ENCODE measurements around the gene PANK1.
"Not testable (repeated sequence)": the region's sequence is repeated elsewhere in the genome, so short reads cannot be mapped to it uniquely, and the experiment has no call there.

Gene PANK1

GRCh38 chr10:89651916-89652573 lies 7.0 kb upstream of the PANK1 start:
- no peak for DNase-seq

DNA sequence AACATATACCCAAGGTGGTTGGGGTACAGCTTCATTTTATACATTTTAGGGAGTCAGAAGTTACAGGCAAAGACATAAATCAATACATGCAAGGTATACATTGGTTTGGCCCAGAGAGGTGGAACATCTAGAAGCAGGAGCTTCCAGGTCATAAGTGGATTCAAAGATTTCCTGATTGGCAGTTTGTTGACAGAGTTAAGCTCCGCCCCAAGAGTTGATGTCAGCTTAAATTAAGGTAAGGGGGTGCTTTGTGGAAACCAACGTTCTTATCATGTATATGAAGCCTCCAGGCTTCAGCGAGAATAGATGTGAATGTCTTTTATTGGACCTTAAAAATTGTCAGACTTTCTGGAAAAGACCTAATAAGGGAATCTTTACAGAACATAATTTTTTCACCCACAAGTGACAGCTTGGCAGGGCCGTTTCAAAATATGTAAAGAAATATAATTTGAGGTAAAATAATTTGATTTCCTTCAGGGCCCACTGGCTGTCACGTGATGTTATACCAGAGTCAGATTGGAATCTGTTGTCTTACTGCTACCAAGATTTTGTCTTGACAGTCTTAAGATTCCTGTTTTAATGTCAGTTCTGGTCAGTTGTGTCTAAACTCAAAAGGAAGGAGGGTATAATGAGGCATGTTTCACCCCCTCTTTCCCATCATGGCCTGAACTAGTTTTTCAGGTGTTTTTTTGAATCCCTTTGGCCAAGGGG lies 6.3 kb upstream of the PANK1 start:
- DNase-seq = no peak

DNA sequence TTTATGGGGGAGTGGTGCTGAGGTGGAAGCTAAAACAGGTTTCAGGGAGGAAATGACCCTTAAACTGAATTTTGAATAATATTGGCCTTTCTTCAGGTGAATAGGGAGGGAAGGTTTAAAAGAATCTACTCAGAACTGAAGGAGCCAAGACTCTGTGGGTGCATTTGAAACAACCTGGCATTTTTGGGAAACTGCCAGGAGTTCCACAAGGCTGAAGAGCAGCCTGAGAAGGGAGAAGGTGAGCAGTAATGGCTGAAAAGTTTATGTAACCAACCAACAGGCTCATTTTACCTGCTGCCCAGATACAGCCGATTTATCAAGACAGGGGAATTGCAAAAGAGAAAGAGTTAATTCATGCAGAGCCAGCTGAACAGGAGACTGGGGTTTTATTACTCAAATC lies 4.0 kb upstream of the PANK1 start:
- no peak for DNase-seq

DNA sequence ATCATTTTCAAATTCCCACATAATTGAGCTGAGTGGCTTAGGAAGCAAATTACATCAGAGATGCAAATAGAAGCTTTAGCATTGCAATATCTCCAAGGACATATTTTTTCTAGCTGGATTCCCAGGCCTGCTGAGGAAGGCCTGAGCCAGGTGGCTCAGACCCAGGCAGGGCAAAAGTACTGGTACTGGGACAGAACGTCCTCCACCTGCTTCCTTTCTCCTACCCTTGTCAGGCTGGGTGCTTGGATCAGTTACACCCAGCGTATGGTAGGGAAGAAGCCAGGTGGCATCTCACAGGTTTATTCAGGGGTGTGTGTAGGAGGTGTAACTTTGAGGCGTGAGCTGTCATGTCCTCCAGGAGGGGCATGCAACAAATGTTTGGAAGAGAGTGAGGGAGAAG lies 3.0 kb upstream of the PANK1 start:
- no peak for DNase-seq

DNA sequence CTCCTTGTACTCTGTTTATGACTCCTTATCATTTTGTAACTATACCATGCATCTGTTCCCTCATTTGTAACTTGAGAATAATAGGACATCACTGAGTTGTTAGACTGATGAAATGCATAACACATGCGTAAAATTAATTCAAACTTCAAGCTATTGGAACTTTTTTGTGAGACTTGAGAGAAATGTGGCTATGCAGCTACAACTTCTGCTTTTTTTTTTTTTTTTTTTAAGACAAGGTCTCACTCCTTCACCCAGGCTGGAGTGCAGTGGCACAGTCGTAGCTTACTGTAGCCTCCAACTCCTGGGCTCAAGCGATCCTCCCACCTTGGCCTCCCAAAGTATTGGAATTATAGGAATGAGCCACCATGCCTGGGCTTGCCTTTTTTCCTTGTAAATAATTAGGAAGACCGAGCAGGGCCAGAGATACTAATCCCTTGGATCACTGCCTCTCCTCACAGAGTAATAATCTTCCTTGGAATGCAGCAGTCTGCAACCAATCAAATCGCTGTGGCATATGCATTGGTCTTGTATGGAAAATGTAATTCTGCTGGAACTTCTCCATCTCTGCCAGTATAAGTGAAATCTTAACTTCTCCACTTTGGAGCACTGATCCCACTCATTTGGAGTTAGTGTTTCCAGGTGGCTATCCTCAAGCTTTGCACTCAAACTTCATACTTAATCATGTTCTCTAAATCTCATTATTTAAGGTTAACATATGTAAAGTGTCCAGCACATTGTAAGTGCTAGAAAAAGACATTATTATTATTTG lies 2.0 kb upstream of the PANK1 start:
- DNase-seq = no peak

DNA sequence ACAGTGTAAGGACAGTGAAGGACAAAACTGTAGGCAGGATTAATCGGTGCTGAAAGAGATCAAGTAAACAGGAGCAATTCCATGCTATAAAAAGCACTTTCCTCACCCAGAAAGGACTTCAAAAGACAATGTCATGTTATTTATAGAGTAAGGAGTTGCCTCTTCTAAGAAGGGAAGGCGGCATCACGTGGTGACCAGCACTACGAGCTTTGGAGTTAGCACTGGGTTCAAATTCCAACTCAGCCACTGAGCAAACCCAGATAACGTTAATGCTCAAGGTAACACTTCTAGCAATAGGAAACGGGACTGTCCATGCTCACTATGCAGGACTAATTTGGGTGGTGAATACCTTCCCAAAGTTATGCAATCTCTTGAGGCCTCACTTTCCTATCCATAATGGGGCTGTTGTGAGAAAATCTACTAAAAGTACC lies 715 bp upstream of the PANK1 start:
- no peak for DNase-seq

GRCh38 chr10:89644691-89644966 lies 413 bp downstream of the PANK1 start:
- DNase-seq = no peak

GRCh38 chr10:89643812-89644690 lies 991 bp downstream of the PANK1 start:
- DNase-seq = peak; percentile 61

- DNase-seq = no peak
Observed at GRCh38 chr10:89643431-89643811, 1.6 kb downstream of the PANK1 start.

GRCh38 chr10:89642193-89642592 lies 2.8 kb downstream of the PANK1 start:
- no peak for DNase-seq

GRCh38 chr10:89640241-89640640 lies 4.8 kb downstream of the PANK1 start:
- no peak for DNase-seq

GRCh38 chr10:89639326-89639725 lies 5.7 kb downstream of the PANK1 start:
- DNase-seq = no peak

GRCh38 chr10:89637113-89637512 lies 7.9 kb downstream of the PANK1 start:
- no peak for DNase-seq

DNA sequence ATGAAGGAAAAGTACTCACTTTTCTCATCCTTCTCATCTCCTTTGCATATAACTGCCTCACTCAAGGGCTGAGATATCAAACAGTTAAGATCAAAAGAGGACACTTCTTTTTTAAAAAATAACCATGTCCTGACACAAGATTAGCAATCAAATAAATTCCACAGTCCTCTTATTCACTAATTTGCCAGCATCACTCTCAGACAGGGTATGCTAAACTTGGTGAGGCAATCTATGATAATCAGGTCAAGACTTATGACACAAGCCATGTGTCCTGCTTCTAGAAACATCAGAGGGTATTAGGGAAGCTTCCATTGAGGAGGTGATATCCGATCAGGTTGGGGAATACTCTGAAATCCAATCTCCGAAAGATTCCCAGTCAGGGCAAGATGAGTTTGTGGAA lies 10.4 kb downstream of the PANK1 start:
- DNase-seq = no peak

DNA sequence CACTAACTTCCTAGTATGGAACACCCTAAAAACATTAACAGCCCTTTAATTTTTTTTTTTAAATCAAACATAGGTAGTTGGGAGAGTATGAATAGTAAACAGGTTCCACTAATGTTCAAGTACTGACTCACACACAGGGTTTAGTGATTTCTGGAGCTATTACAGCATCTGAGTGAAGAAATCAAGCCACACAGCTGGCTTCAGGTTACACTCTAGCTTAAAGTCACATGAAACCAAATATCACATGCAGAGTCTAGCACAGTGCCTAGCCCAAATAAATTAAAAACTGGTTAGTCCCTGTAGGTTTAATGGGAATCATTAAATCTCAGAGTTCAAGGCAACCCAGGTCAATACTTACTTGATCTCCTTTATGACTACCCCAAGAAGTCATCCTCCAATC lies 11.6 kb downstream of the PANK1 start:
- DNase-seq = no peak

DNA sequence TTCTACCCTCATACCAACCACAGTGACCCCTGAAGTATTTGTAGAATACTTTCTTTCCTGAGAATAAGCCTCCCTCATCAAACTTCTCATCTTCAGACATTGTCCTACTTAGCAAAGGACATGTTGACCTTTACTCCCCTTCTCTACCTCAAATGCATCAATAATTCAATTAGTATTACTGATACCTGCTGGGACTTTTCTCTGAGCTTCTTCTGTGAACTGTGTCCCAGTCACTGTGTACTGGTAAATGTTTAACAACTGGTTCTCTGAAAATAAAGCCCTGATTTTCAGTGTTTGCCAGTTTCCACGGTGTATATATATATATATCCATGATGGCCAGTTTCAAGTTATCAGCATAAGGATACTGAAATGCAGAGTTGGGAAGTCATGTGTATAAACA lies 12.2 kb downstream of the PANK1 start:
- DNase-seq = no peak

DNA sequence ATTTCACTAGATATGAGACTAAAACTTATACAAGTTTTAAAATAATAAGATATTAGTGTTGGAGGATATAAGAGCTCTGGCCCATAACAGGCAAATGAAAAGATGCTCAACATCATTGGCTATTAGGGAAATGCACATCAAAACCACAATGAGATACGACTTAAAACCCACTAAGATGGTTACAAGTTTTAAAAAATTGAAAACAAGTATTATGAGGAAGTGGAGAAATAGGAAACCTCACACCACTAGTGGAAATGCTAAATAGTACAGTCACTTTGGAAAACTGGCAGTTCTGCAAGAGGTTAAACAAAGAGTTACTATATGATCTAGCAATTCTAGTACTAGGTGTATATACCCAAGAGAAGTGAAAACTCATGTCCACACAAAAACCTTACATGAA lies 17.2 kb downstream of the PANK1 start:
- no peak for DNase-seq

GRCh38 chr10:89625041-89625765 lies 19.8 kb downstream of the PANK1 start:
- DNase-seq = no peak

DNA sequence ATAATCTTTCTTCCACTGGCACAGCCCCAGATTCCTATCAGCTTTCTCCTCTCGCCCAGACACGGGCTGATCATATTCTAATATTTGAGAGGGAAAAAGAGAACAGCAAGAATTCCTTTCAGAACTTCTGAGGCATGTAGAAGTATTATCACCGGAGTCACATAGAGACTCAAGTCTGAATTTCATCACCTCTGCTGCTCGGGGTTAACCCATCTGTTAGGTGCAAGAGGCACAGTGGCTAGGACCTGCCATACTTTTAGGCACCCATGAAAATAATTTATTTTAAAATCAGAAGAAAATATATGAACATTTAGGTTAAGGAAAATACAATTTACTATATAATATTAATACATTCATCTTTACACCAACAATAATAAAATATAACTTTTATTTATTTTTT lies 21.0 kb downstream of the PANK1 start:
- DNase-seq = no peak

- no peak for DNase-seq
Observed at GRCh38 chr10:89622151-89622550, 22.9 kb downstream of the PANK1 start.

DNA sequence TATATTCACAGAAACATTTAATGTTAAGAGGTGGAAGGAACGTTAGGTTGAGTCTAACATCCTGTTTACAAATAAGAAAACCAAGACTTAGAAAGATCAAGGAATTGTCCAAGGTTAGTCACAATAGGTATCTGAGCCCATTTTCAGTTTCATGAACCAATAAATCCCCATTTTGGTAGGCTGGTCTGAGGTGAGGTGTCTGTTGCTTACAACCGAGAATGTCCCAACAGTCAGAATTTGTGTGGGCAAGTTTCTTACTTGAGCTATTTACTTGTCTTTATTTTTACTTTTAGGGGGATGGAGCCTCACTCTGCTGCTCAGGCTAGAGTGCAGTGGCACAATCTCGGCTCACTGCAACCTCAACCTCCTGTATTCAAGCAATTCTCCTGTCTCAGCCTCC lies 23.6 kb downstream of the PANK1 start:
- no peak for DNase-seq

DNA sequence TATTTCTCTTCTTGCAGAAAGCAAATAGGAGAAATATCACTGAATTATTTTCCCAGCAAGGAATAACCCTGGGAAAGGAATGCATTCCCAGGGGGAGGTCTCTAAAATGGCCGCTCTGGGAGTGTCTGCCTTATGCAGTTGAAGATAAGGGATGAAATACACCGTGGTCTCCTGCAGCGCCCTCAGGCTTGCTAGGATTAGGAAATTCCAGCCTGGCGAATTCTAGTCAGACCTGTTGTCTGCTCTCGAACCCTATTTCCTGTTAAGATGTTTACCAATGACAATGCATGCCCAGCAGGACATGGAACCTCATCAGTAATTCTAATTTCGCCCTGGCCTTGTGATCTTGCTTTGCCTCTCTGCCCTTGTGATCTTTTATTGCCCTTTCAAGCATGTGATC lies 24.7 kb downstream of the PANK1 start:
- not testable (repeated sequence) for DNase-seq

DNA sequence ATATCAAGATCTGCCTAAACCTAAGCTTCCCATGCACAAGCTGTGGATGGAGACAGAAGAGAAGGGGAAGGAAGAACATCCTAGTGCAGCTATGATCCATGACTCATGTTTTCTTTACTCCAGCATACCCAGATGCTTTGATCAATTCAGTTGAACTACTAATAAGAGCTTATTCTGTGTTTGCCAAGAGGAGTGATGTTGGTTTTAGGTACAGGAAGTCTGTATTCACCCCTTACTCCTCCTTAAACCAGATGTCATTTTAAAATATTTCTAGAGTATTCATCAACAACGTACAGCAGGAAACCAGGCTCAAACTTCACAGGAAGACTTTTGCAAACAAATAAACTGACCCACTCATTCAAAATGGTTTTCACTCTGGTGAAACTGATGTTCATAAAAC lies 29.2 kb downstream of the PANK1 start:
- DNase-seq = no peak
